B cell (primary cell): ENCODE data around the gene ODF2L. TPM values are rescaled to one million over a fixed set of nuclear protein-coding genes. Genes with fewer than 3 reads are reported as not detected.

Experiments used
- ATAC-seq: fragments of 200-7000 bp; cut with Tn5 transposase; one replicate; pipeline ENCODE4 v1.10.0; 2021; ENCODE audit warnings: low read depth, mild to moderate bottlenecking, moderate number of reproducible peaks, moderate library complexity
- CTCF ChIA-PET: fragments of 350-600 bp; sonication (Branson Sonifier 250); formaldehyde crosslinking; loops from one replicate; lab custom pipeline; 2021; ENCODE audit warnings: antibody characterized with exemption, inconsistent platforms; lab: Charles Lee
- POLR2A ChIA-PET: fragments of 350-600 bp; sonication (Branson Sonifier 250); formaldehyde crosslinking; loops from one replicate; lab custom pipeline; 2021; ENCODE audit warnings: antibody characterized with exemption; lab: Charles Lee
- DNase-seq: peaks from one replicate; pipeline ENCODE4 v3.0.0; 2013
- H2AFZ ChIP-seq: 2 replicates; pipeline ENCODE4 v1.6.1; 2012; ENCODE audit warnings: mild to moderate bottlenecking, low read depth, low read length; ENCODE audit not compliant: insufficient read depth, poor library complexity, severe bottlenecking
- H3K27ac ChIP-seq, 2 donors: 1 replicate in 1 of 2; 2 replicates in 1 of 2; pipeline ENCODE4 v1.5.1; 2012 to 2013; ENCODE audit warnings: low read length in 2 of 2, mild to moderate bottlenecking in 2 of 2, moderate library complexity in 1 of 2
- H3K27me3 ChIP-seq, 4 experiments: fragments of 200-600 bp in 1 of 4; sonication (generic) in 1 of 4; replicated peaks in 1 of 4; 1 replicate in 2 of 4; 2 replicates in 2 of 4; pipeline versions ENCODE4 v1.6.1 to v1.7.0; 2013 to 2016; ENCODE audit warnings: low read length in 3 of 4, mild to moderate bottlenecking in 2 of 4, mixed read lengths in 1 of 4, moderate library complexity in 1 of 4; ENCODE audit not compliant: insufficient read depth in 4 of 4, control insufficient read depth in 3 of 4; ENCODE audit errors: control extremely low read depth in 1 of 4
- H3K36me3 ChIP-seq, 2 experiments: replicated peaks in 1 of 2; 1 replicate in 1 of 2; 2 replicates in 1 of 2; pipeline versions ENCODE4 v1.6.1 to v1.7.1; 2013; ENCODE audit warnings: low read length in 1 of 2; ENCODE audit not compliant: insufficient read depth in 2 of 2, control insufficient read depth in 1 of 2; ENCODE audit errors: control extremely low read depth in 1 of 2, extremely low read depth in 1 of 2
- H3K4me1 ChIP-seq, 2 donors: fragments of 200-600 bp in 1 of 2; sonication (generic) in 1 of 2; 1 replicate in 1 of 2; 2 replicates in 1 of 2; pipeline versions ENCODE4 v1.5.1 to v1.6.1; 2013 to 2017; ENCODE audit warnings: low read length in 2 of 2; ENCODE audit not compliant: control insufficient read depth in 2 of 2, insufficient read depth in 2 of 2
- H3K4me2 ChIP-seq: replicated peaks from 2 replicates; pipeline ENCODE3; 2012; ENCODE audit warnings: mild to moderate bottlenecking, low read depth, low read length; ENCODE audit not compliant: poor library complexity, severe bottlenecking
- H3K4me3 ChIP-seq, 5 experiments: fragments of 200-600 bp in 1 of 5; sonication (generic) in 1 of 5; 1 replicate in 3 of 5; 2 replicates in 2 of 5; pipeline versions ENCODE4 v1.5.1 to v1.7.0; 2011 to 2016; ENCODE audit warnings: low read length in 4 of 5, mild to moderate bottlenecking in 4 of 5, low read depth in 2 of 5, control low read depth in 1 of 5, moderate library complexity in 1 of 5; ENCODE audit not compliant: insufficient read depth in 1 of 5; ENCODE audit errors: control extremely low read depth in 1 of 5, extremely low read depth in 1 of 5
- H3K79me2 ChIP-seq: fragments of 200-600 bp; sonication (generic); one replicate; pipeline ENCODE4 v1.6.0; 2016; ENCODE audit warnings: low read length; ENCODE audit not compliant: control insufficient read depth, insufficient read depth
- H3K9ac ChIP-seq: fragments of 200-600 bp; sonication (generic); 2 replicates; pipeline ENCODE4 v1.6.1; 2017; ENCODE audit warnings: mild to moderate bottlenecking, low read length, moderate library complexity
- H3K9me3 ChIP-seq, 3 donors: one replicate each; pipeline versions ENCODE4 v1.6.1 to v1.7.1; 2013; ENCODE audit warnings: low read length in 2 of 3; ENCODE audit not compliant: control insufficient read depth in 2 of 3, insufficient read depth in 1 of 3; ENCODE audit errors: control extremely low read depth in 1 of 3
- H4K20me1 ChIP-seq: 2 replicates; pipeline ENCODE4 v1.6.0; 2012; ENCODE audit warnings: mild to moderate bottlenecking, low read length; ENCODE audit not compliant: insufficient read depth, control insufficient read depth, poor library complexity, severe bottlenecking
- H3K27ac Mint-ChIP-seq: one replicate; pipeline ENCODE4 v1.8.0; 2021; ENCODE audit warnings: mixed read lengths
- H3K27me3 Mint-ChIP-seq: one replicate; pipeline ENCODE4 v1.8.0; 2021; ENCODE audit warnings: mixed read lengths
- H3K4me1 Mint-ChIP-seq: one replicate; pipeline ENCODE4 v1.8.0; 2021; ENCODE audit warnings: mixed read lengths
- H3K4me3 Mint-ChIP-seq: one replicate; pipeline ENCODE4 v1.8.0; 2021; ENCODE audit warnings: mixed read lengths
- H3K9me3 Mint-ChIP-seq: one replicate; pipeline ENCODE4 v1.8.0; 2022; ENCODE audit warnings: mixed read lengths; ENCODE audit not compliant: insufficient read depth
- EZH2 ChIP-seq: IDR thresholded peaks from 2 replicates; pipeline ENCODE4 v1.6.1; 2012; ENCODE audit warnings: borderline replicate concordance, low read depth, mild to moderate bottlenecking, moderate library complexity, low read length; ENCODE audit not compliant: insufficient read depth, poor library complexity, severe bottlenecking
- WGBS: methylation state at CpG from one replicate; pipeline ENCODE4 v1.1.5; 2013; ENCODE audit warnings: missing lambda C conversion rate; ENCODE audit not compliant: insufficient coverage; 5-methylcytosine and 5-hydroxymethylcytosine counted together
- intact Hi-C: fragments of 100-400 bp; cut with micrococcal nuclease; formaldehyde crosslinking; loops from one replicate; pipeline ENCODE4 v1.10.0; 2022
- polyA plus RNA-seq: library from polyadenylated mRNA; depleted of rRNA; stranded (reverse); fragments of >200 nt; gene quantifications from 2 replicates; pipeline ENCODE4 v1.2.3, GENCODE V29; 2012
- small RNA-seq: library from RNA; depleted of rRNA; stranded (forward); fragments of <200 nt; gene quantifications from one replicate; pipeline ENCODE3, GENCODE V24; 2012; ENCODE audit warnings: low replicate concordance, low read depth; ENCODE audit not compliant: insufficient read length
- total RNA-seq, 2 donors: library from RNA; stranded (reverse); fragments of 120-200 nt in 1 of 2; gene quantifications; 1 replicate in 1 of 2; 2 replicates in 1 of 2; pipeline versions ENCODE4 v1.2.3 to v1.2.4, GENCODE V29; 2013 to 2022
- TF ChIP-seq, protein P1 (sequence below): fragments of 200-600 bp; IDR thresholded peaks from one replicate; pipeline ENCODE4 v1.8.0; 2022; ENCODE audit warnings: antibody characterized with exemption, mild to moderate bottlenecking

The ODF2L gene
- total and polyA plus RNA-seq, 2 donors (not counting 1 experiment from before 2014, with no cell fraction given), result 13.0 to 61.3 TPM

DNA sequence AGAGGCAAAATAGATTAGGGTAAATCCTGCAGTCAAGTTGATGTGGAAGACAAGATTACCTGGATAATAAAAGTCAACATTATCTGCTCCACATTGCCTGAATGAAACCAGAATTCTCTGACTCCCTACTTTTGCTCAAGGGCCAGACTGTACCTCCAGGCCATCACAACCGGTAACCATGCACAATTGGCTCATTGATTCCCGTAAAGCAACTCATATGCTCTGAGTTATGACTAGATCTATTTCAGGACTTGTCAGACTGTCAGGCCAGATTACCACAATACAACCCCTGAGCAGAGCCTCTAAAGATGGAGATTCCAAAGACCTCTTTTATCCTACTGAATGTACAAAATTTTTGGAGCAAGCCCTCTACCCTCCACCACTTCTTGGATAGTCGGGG, 90.4 kb downstream of the ODF2L start:
- no peak overlapping the region for H2AFZ ChIP-seq
- no peak for DNase-seq
- H3K4me2 ChIP-seq, result no peak overlapping the region
- H3K79me2 ChIP-seq, result no peaks in the 10 kb centered on the region
- ChIA-PET CTCF (no interaction called here), POLR2A (no interaction called here)
- Mint-ChIP-seq H3K27me3 (peaks cover 7% of the 10 kb centered on the region), H3K9me3 (no peaks in the 10 kb centered on the region), H3K27ac (no peak overlapping the region), H3K4me3 (no peak overlapping the region), H3K4me1 (no peaks in the 10 kb centered on the region)
- H3K9me3 ChIP-seq, result peaks cover 0 to 5% (median 0%) of the 10 kb centered on the region in 3 donors
- no peak overlapping the region for H3K9ac ChIP-seq
- no peak overlapping the region for H3K4me3 ChIP-seq
- 100% methylated on average over 2 of the region's 3 CpGs for WGBS
- no peaks in the 10 kb centered on the region for H4K20me1 ChIP-seq
- ATAC-seq, result no peak
- no peaks in the 10 kb centered on the region for H3K4me1 ChIP-seq
- H3K36me3 ChIP-seq, result no peaks in the 10 kb centered on the region
- H3K27me3 ChIP-seq, result peaks cover 0 to 2% (median 0%) of the 10 kb centered on the region in 4 experiments
- TF ChIP-seq, protein P1, sequence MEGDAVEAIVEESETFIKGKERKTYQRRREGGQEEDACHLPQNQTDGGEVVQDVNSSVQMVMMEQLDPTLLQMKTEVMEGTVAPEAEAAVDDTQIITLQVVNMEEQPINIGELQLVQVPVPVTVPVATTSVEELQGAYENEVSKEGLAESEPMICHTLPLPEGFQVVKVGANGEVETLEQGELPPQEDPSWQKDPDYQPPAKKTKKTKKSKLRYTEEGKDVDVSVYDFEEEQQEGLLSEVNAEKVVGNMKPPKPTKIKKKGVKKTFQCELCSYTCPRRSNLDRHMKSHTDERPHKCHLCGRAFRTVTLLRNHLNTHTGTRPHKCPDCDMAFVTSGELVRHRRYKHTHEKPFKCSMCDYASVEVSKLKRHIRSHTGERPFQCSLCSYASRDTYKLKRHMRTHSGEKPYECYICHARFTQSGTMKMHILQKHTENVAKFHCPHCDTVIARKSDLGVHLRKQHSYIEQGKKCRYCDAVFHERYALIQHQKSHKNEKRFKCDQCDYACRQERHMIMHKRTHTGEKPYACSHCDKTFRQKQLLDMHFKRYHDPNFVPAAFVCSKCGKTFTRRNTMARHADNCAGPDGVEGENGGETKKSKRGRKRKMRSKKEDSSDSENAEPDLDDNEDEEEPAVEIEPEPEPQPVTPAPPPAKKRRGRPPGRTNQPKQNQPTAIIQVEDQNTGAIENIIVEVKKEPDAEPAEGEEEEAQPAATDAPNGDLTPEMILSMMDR, result no peak
- no peak for TF ChIP-seq EZH2
- no peak overlapping the region for H3K27ac ChIP-seq
- intact Hi-C loops, result no loop called here

DNA sequence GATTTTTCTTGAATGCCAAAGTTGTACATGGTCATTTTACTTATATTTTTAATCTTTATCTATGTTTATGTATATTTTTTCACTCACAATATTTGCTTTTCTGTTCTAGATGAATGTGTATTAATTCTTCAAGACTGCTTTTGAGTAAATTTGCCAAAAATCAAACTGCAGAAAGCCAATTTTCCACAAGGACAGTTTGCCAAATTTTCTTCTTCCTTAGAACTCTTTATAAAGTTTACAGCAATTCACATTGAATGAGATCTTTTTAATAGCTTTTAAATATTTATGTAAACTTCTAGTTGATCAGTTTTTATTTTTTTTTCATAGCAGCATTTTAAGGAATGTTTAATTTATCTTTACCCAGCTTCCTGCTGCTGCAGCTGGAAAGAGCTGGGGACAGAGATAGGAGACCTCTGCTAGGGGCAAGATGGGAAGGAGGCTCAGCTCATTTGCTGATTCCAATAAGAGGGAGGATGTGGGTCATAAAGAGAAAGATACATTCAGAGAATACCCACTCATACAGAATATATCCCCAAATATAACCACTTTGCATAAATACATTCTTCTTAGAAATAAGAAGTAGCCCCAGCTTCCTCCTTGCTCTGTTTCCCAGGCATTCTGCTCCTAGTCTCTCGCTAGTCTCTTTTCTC, 93.0 kb downstream of the ODF2L start:
- no peak overlapping the region for H3K27ac Mint-ChIP-seq
- Histone ChIP-seq H3K27me3 (peaks cover 0 to 2% (median 0%) of the 10 kb centered on the region in 4 experiments), H2AFZ (no peak overlapping the region), H4K20me1 (no peaks in the 10 kb centered on the region), H3K79me2 (no peaks in the 10 kb centered on the region), H3K9me3 (peaks cover 0 to 5% (median 0%) of the 10 kb centered on the region in 3 donors), H3K9ac (no peak overlapping the region), H3K36me3 (no peaks in the 10 kb centered on the region), H3K4me3 (no peak overlapping the region), H3K4me1 (no peaks in the 10 kb centered on the region), H3K4me2 (no peak overlapping the region), H3K27ac (no peak overlapping the region)
- CTCF ChIA-PET, result no interaction called here
- POLR2A ChIA-PET, result no interaction called here
- 100% methylated on average over 1 of the region's 1 CpG for WGBS
- H3K27me3 Mint-ChIP-seq, result peaks cover 7% of the 10 kb centered on the region
- no peaks in the 10 kb centered on the region for H3K4me1 Mint-ChIP-seq
- ATAC-seq (no peak), DNase-seq (no peak)
- no peak overlapping the region for H3K4me3 Mint-ChIP-seq
- no peaks in the 10 kb centered on the region for H3K9me3 Mint-ChIP-seq
- TF ChIP-seq EZH2, result no peak
- intact Hi-C loops, result no loop called here

Small RNA genes lying within 50 kb of the gene (small RNA-seq; reads per million reads assigned to genes)
- not detected for gene MIR7856

Other genes starting within 250 kb of the ODF2L start
- not detected in 2 replicates for gene COL24A1, start 239.6 kb downstream of the ODF2L start, total RNA-seq
- 0.04 TPM in 1 of 2 replicates, not detected in the other for gene COL24A1, start 239.6 kb downstream of the ODF2L start, polyA plus RNA-seq
- not detected in 2 replicates for gene CLCA2, start 27.8 kb upstream of the ODF2L start, total RNA-seq
- gene CLCA2, start 27.8 kb upstream of the ODF2L start, polyA plus RNA-seq, result not detected in 2 replicates
- not detected in 2 replicates for gene CLCA1, start 72.6 kb upstream of the ODF2L start, total RNA-seq
- gene CLCA1, start 72.6 kb upstream of the ODF2L start, polyA plus RNA-seq, result not detected in 2 replicates
- not detected in 2 replicates for gene CLCA4, start 150.8 kb upstream of the ODF2L start, total RNA-seq
- gene CLCA4, start 150.8 kb upstream of the ODF2L start, polyA plus RNA-seq, result not detected in 2 replicates